Testis (tissue), 2 donors: Measurements from ENCODE around the gene PHLDB3.

ENCODE experiments used
- POLR2A ChIP-seq: fragments of 450-650 bp; IDR thresholded peaks from one replicate; pipeline ENCODE4 v1.6.1; 2017; ENCODE audit warnings: antibody characterized with exemption, mild to moderate bottlenecking, moderate library complexity
- TF ChIP-seq, protein P1 (sequence below), 3 experiments: fragments of 450-650 bp in 2 of 3; fragments of 200-600 bp in 1 of 3; sonication (generic) in 1 of 3; IDR thresholded peaks; one replicate each; pipeline ENCODE4 v1.5.1; 2016 to 2019; ENCODE audit warnings: antibody characterized with exemption in 3 of 3, mild to moderate bottlenecking in 2 of 3, moderate library complexity in 1 of 3

- no peak for TF ChIP-seq POLR2A
- TF ChIP-seq, protein P1, sequence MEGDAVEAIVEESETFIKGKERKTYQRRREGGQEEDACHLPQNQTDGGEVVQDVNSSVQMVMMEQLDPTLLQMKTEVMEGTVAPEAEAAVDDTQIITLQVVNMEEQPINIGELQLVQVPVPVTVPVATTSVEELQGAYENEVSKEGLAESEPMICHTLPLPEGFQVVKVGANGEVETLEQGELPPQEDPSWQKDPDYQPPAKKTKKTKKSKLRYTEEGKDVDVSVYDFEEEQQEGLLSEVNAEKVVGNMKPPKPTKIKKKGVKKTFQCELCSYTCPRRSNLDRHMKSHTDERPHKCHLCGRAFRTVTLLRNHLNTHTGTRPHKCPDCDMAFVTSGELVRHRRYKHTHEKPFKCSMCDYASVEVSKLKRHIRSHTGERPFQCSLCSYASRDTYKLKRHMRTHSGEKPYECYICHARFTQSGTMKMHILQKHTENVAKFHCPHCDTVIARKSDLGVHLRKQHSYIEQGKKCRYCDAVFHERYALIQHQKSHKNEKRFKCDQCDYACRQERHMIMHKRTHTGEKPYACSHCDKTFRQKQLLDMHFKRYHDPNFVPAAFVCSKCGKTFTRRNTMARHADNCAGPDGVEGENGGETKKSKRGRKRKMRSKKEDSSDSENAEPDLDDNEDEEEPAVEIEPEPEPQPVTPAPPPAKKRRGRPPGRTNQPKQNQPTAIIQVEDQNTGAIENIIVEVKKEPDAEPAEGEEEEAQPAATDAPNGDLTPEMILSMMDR (IDR thresholded peaks at IDR 0.05) = no peak
Observed at GRCh38 chr19:43504426-43505185, at the start of gene PHLDB3.
